Parathyroid adenoma (tissue), 2 donors: ENCODE data around the gene ATP13A3.

Experiments
- H2AFZ ChIP-seq: fragments of 300-600 bp; sonication (generic); one replicate; pipeline ENCODE4 v1.7.0; 2017; ENCODE audit warnings: antibody characterized with exemption, mild to moderate bottlenecking
- H3K27ac ChIP-seq: fragments of 300-600 bp; sonication (generic); one replicate; pipeline ENCODE4 v1.7.0; 2017
- H3K27me3 ChIP-seq: fragments of 300-600 bp; sonication (generic); one replicate; pipeline ENCODE4 v1.7.0; 2017; ENCODE audit warnings: low read length; ENCODE audit not compliant: control insufficient read depth, insufficient read depth
- H3K36me3 ChIP-seq: fragments of 300-600 bp; sonication (generic); one replicate; pipeline ENCODE4 v1.7.0; 2017; ENCODE audit warnings: low read length; ENCODE audit not compliant: control insufficient read depth, insufficient read depth
- H3K4me1 ChIP-seq: fragments of 300-600 bp; sonication (generic); one replicate; pipeline ENCODE4 v1.7.0; 2017; ENCODE audit warnings: control low read depth
- H3K4me2 ChIP-seq: fragments of 300-600 bp; sonication (generic); one replicate; pipeline ENCODE4 v1.7.0; 2017; ENCODE audit warnings: low read length
- H3K4me3 ChIP-seq: fragments of 300-600 bp; sonication (generic); one replicate; pipeline ENCODE4 v1.7.0; 2017; ENCODE audit warnings: low read depth, low read length
- H3K79me2 ChIP-seq: fragments of 300-600 bp; sonication (generic); one replicate; pipeline ENCODE4 v1.7.0; 2017; ENCODE audit warnings: control low read depth
- H3K9ac ChIP-seq: fragments of 300-600 bp; sonication (generic); one replicate; pipeline ENCODE4 v1.7.0; 2017; ENCODE audit warnings: mild to moderate bottlenecking
- H3K9me3 ChIP-seq: fragments of 300-600 bp; sonication (generic); one replicate; pipeline ENCODE4 v1.7.0; 2017; ENCODE audit warnings: low read length; ENCODE audit not compliant: control insufficient read depth
- TF ChIP-seq, protein P1 (sequence below): fragments of 300-600 bp; sonication (generic); IDR thresholded peaks from one replicate; pipeline ENCODE4 v1.7.0; 2017; ENCODE audit warnings: antibody characterized with exemption, mild to moderate bottlenecking
- donor health status: primary hyperparathyroidism.

ATP13A3 gene

DNA sequence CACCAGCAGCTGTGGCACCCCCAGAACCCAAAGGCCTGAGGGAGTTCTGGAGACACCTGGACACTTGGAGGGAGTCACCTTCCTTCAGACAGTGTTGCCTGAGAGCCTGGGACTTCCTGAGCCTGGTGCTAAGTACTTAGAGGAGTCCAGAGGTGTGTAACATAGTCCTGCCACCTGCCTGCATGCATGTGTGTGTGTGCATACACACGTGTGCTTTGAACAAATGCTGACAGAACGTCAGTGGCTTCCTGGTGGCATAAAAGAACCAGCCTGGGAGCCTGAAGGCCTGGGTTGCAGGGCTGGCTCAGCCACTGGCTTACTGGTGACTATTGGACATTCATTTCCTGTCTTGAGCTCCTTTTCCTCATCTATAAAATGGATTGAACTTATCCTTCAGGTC, 132.5 kb downstream of the ATP13A3 start:
- Histone ChIP-seq H3K79me2 (no peaks in the 10 kb centered on the region), H3K4me2 (no peak overlapping the region), H3K4me3 (no peak overlapping the region), H2AFZ (no peak overlapping the region), H3K27ac (no peak overlapping the region), H3K9me3 (no peaks in the 10 kb centered on the region), H3K36me3 (no peaks in the 10 kb centered on the region), H3K4me1 (no peaks in the 10 kb centered on the region), H3K27me3 (no peaks in the 10 kb centered on the region), H3K9ac (no peak overlapping the region)
- TF ChIP-seq, protein P1, sequence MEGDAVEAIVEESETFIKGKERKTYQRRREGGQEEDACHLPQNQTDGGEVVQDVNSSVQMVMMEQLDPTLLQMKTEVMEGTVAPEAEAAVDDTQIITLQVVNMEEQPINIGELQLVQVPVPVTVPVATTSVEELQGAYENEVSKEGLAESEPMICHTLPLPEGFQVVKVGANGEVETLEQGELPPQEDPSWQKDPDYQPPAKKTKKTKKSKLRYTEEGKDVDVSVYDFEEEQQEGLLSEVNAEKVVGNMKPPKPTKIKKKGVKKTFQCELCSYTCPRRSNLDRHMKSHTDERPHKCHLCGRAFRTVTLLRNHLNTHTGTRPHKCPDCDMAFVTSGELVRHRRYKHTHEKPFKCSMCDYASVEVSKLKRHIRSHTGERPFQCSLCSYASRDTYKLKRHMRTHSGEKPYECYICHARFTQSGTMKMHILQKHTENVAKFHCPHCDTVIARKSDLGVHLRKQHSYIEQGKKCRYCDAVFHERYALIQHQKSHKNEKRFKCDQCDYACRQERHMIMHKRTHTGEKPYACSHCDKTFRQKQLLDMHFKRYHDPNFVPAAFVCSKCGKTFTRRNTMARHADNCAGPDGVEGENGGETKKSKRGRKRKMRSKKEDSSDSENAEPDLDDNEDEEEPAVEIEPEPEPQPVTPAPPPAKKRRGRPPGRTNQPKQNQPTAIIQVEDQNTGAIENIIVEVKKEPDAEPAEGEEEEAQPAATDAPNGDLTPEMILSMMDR, result no peak
